ENCODE results near the gene GABRR1.
A peak's percentile ranks its signal among the peaks of the same experiment; 100 is the strongest.
"Not testable (repeated sequence)": the region's sequence is repeated elsewhere in the genome, so short reads cannot be mapped to it uniquely, and the experiment has no call there.

The GABRR1 gene

GRCh38 chr6:89160331-89161092 is 56.6 kb downstream of the GABRR1 start:
- DNase-seq (ENCODE audit: low read depth in 2 of 2), result no peak

GRCh38 chr6:89154131-89154530 is 63.0 kb downstream of the GABRR1 start:
- DNase-seq (ENCODE audit: low read depth in 2 of 2), result no peak

- peak in 1 of 2 donors; percentile 6 for DNase-seq (ENCODE audit: low read depth in 2 of 2)
Measured at GRCh38 chr6:89148016-89148750, 69.0 kb downstream of the GABRR1 start.

GRCh38 chr6:89146718-89147700 is 70.1 kb downstream of the GABRR1 start:
- DNase-seq (ENCODE audit: low read depth in 2 of 2), result peak in 1 of 2 donors; percentile 8

GRCh38 chr6:89145956-89146717 is 71.0 kb downstream of the GABRR1 start, which contains the start of gene PM20D2:
PM20D2 (plus strand) TSS chr6:89146055; CDS start chr6:89146145, 90 bp downstream.
- peak; percentile 8 to 42 for DNase-seq (ENCODE audit: low read depth in 2 of 2)

- no peak for DNase-seq (ENCODE audit: low read depth in 2 of 2)
Measured at GRCh38 chr6:89145091-89145955, 71.8 kb downstream of the GABRR1 start.

GRCh38 chr6:89144354-89144906 is 72.7 kb downstream of the GABRR1 start:
- no peak for DNase-seq (ENCODE audit: low read depth in 2 of 2)

- DNase-seq (ENCODE audit: low read depth in 2 of 2), result no peak
Measured at GRCh38 chr6:89140347-89141156, 76.6 kb downstream of the GABRR1 start.

- DNase-seq (ENCODE audit: low read depth in 2 of 2), result no peak
Measured at GRCh38 chr6:89139509-89140346, 77.4 kb downstream of the GABRR1 start.

- DNase-seq (ENCODE audit: low read depth in 2 of 2), result no peak
Measured at GRCh38 chr6:89138173-89138572, 79.0 kb downstream of the GABRR1 start.

GRCh38 chr6:89134723-89135122 is 82.4 kb downstream of the GABRR1 start:
- DNase-seq (ENCODE audit: low read depth in 2 of 2), result no peak

- no peak for DNase-seq (ENCODE audit: low read depth in 2 of 2)
Measured at GRCh38 chr6:89133981-89134380, 83.2 kb downstream of the GABRR1 start.

- DNase-seq (ENCODE audit: low read depth in 2 of 2), result no peak
Measured at GRCh38 chr6:89132057-89132456, 85.1 kb downstream of the GABRR1 start.

- DNase-seq (ENCODE audit: low read depth in 2 of 2), result no peak
Measured at GRCh38 chr6:89131599-89131998, 85.6 kb downstream of the GABRR1 start.

- not testable (repeated sequence) for DNase-seq (ENCODE audit: low read depth in 2 of 2)
Measured at GRCh38 chr6:89128256-89128671, 88.9 kb downstream of the GABRR1 start.
